HG03139 (cell line): ENCODE data around the gene PPRC1.

Source experiments
- ATAC-seq: cut with Tn5 transposase; IDR thresholded peaks from one replicate; pipeline ENCODE4 v1.9.1; 2021; ENCODE audit not compliant: unreplicated experiment

The PPRC1 gene

DNA sequence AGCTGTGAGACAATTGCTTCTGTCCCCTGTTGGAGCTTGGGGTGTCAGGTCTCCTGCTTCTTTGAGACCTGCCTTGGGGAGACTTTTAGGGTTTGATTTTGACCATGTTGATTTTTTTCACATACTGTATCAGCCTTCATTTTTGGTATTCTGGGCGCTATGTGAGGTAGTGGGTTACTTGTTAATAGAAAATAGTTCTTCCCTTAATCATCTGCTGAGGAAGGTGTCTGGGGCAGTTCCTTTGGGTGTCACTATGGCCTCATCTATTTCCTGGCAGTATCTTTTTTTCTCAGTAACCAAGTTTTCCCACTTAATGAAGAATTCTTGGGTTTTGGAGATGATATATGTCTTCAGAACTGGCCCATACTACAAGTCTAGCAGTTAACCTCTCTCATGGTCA, 14.7 kb downstream of the PPRC1 start:
- ATAC-seq, result no peak

DNA sequence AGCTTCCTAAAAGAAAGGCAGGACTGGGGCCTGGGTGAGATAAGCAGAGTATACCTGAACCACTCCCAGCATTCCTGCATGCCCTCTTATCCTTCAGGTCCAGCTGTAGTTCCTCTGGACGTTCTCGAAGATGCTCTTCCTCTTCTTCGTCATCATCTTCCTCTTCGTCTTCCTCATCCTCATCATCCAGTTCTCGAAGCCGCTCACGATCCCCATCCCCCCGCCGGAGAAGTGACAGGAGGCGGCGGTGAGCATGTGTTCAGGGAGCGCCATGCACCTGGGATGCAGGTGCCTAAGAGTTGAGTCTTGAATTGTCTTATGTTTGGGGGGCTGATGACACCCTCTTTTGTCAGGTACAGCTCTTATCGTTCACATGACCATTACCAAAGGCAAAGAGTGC, 15.4 kb downstream of the PPRC1 start:
- ATAC-seq, result no peak

GRCh38 chr10:102150970-102151773, 18.3 kb downstream of the PPRC1 start:
- no peak for ATAC-seq

DNA sequence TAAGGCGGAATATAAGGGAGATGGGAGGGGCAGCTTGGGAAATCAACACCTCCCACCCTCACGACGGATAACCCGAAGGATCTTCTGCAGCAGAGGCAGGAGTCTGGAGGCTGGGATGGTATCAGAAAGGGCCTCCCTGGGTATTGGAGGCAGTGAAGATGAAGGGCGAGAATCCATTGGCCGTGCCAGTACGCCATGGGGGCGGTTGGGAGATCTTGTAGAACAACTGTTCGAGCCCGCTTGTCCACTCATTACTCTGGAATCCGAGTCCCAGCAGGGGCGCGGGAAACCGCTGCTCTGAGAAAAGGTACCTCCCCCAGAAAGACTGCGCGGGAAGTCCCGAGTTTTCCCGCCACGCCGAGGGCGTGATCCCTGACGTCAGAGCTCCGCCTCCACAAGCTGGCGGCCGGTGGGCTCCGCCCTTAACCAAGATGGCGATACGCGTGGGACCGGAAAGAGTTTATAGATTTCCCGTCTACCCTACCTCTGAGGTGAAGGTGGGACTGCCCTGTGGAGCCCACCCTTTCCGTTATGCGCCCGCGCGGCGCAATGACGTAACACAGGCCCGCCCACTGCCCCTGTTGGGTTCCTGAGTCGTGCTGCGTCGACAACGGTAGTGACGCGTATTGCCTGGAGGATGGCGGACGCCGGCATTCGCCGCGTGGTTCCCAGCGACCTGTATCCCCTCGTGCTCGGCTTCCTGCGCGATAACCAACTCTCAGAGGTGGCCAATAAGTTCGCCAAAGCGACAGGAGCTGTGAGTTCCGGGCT, 19.1 kb downstream of the PPRC1 start, which contains the start of gene NOLC1:
TSS of gene NOLC1 (plus strand) at position 616 of the 771 bp plus-strand sequence. CDS start at position 638, 22 bp downstream.
- ATAC-seq, result peak; percentile 93

DNA sequence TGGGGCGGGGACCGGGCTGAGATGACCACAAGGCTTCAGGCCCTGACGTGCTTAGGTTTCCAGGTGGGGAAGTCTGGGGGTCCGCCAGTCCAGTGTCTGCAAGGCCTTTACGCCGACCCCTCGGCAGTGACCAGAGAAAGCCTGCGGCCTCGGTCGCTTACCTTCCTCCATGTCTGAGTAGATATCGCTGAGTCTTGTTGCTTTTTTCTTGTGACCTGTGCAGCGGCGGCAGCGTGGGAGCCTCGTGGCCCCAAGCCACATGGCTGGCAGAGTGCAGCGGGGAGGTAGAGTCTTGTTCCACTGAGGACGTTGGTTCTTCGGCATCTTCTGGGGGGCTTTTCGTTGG, 19.7 kb downstream of the PPRC1 start:
- no peak for ATAC-seq

- ATAC-seq, result no peak
These were observed 20.3 kb downstream of the PPRC1 start for GRCh38 chr10:102153093-102153620.

DNA sequence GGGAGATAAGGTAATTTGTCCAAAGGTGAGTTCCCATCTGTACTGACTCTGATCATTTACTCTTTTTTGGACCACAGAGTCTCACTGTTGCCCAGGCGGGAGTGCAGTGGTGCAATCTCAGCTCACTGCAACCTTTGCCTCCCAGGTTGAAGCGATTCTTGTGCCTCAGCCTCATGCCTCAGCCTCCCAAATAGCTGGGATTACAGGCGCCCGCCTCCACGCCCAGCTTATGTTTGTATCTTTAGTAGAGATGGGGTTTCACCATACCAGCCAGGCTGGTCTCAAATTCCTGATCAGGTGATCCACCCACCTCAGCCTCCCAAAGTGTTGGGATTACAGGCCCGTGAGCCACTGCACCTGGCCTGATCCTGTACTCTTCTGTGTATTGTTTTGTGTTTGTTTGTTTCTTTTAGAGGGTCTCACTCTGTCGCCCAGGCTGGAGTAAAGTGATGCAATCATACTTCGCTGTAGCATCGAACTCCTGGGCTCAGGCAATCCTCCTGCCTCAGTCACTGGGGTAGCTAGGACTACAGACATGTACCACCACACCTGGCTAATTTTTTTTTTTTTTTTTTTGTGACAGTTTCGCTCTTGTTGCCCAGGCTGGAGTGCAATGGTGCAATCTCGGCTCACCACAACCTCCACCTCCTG, 21.8 kb downstream of the PPRC1 start:
- ATAC-seq, result no peak

GRCh38 chr10:102157224-102157623, 24.4 kb downstream of the PPRC1 start:
- no peak for ATAC-seq

GRCh38 chr10:102159051-102159597, 26.3 kb downstream of the PPRC1 start:
- no peak for ATAC-seq

- ATAC-seq, result no peak
These were observed 27.0 kb downstream of the PPRC1 start for GRCh38 chr10:102159831-102160230.

GRCh38 chr10:102163342-102163989, 30.6 kb downstream of the PPRC1 start:
- ATAC-seq, result no peak

- no peak for ATAC-seq
These were observed 35.0 kb downstream of the PPRC1 start for GRCh38 chr10:102167861-102168260.

DNA sequence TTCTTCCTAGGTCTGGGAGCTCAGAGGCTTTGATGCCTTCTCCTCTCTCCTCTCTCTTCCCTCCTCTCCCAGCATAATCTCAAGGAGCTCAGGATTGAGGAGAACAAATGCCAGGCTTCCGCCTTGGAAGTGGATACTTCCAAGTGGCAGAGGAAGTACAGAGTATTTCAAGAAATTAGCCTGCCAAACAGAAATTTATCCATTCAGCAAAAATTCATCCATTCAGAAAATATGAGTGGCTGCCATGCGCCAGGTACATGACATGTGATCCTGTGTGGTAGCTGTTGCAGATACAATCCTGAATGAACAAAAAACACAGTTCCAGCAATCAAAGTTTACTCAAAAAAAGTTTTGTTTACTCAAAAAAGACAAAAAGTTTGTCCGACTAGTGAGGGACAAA, 37.8 kb downstream of the PPRC1 start:
- no peak for ATAC-seq

DNA sequence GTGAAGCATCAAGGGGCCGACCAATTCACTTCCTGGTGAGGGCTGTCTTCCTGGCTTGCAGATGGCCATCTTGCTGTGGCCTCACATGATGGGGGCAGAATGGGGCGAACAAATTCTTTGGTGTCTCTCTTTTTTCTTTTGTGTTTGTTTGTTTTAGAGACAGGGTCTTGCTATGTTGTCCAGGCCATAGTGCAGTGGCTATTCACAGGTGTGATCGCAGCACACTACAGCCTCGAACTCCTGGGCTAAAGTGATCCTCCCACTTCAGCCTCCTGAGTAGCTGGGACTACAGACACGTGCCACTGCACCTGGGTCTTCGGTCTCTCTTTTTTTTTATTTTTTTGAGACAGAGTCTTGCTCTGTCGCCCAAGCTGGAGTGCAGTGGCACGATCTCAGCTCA, 39.4 kb downstream of the PPRC1 start:
- no peak for ATAC-seq

DNA sequence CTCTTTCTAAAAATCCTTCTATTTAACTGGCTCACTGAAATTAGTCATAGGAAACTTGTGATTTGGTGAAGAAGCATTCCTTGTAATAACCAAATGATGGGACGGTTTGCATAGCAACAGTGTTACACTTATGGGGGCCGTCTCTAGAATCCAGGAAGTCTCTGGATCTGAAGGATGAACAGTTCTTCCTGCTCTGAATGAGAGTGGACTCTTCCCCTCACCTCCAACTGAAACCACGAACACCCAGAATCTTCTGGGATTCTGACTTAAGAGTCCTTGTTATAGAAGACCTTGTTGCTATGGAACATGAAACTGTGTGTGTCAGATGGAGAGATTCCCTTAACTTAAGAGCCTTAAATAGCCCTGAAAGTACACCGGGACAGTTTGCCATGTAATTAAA, 42.6 kb downstream of the PPRC1 start:
- ATAC-seq, result no peak

GRCh38 chr10:102184606-102185005, 51.8 kb downstream of the PPRC1 start:
- no peak for ATAC-seq

GRCh38 chr10:102185272-102185671, 52.4 kb downstream of the PPRC1 start:
- no peak for ATAC-seq

DNA sequence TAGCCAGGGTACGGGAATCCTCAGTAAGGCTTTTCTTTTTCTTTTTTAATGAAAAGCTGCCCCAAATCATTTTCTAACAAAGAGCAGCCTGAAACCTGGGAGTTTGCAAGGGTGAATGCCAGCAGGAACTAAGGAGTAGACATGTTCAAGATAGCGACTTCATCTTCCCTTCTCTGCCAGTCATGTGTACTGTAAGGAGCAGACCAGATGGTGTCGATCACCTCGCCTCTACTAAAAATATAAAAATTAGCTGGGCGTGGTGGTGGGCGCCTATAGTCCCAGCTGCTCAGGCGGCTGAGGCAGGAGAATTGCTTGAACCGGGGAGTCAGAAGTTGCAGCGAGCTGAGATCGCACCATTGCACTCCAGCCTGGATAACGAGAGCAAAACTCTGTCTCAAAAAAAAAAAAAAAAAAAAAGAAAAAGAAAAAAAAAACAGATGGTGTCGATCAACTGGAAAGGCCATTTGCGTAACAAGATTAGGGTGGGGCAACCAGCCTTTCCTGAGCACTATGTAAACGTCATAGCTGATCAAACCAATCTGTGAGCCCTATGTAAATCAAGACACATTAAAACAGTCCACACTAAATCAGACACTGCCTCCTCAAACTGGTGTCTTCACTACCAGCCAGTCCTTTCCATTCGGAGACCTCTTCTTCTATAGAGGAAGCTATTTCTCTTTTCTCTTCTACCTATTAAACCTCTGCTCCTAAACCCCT, 53.1 kb downstream of the PPRC1 start:
- no peak for ATAC-seq

GRCh38 chr10:102188298-102188940, 55.6 kb downstream of the PPRC1 start:
- no peak for ATAC-seq
